LHCN-M2 (cell line): ENCODE measurements around the gene SENP6. TPM values are rescaled to one million over a fixed set of nuclear protein-coding genes. Genes with fewer than 3 reads are reported as not detected.
A peak's percentile ranks its signal among the peaks of the same experiment; 100 is the strongest.
"Not testable (repeated sequence)": the region's sequence is repeated elsewhere in the genome, so short reads cannot be mapped to it uniquely, and the experiment has no call there.

Experiments used
- DNase-seq: peaks from one replicate; pipeline ENCODE4 v3.0.0-alpha.2; 2012; ENCODE audit warnings: low read depth
- polyA plus RNA-seq: library from polyadenylated mRNA; unstranded; fragments of >200 nt; gene quantifications from one replicate; pipeline ENCODE4 v1.2.1, GENCODE V29; 2012; ENCODE audit warnings: missing spikeins
- total RNA-seq: library from RNA; depleted of rRNA; stranded (reverse); fragments of >200 nt; gene quantifications from 2 replicates; pipeline ENCODE4 v1.2.3, GENCODE V29; 2014; rRNA removed

The SENP6 gene, protein sequence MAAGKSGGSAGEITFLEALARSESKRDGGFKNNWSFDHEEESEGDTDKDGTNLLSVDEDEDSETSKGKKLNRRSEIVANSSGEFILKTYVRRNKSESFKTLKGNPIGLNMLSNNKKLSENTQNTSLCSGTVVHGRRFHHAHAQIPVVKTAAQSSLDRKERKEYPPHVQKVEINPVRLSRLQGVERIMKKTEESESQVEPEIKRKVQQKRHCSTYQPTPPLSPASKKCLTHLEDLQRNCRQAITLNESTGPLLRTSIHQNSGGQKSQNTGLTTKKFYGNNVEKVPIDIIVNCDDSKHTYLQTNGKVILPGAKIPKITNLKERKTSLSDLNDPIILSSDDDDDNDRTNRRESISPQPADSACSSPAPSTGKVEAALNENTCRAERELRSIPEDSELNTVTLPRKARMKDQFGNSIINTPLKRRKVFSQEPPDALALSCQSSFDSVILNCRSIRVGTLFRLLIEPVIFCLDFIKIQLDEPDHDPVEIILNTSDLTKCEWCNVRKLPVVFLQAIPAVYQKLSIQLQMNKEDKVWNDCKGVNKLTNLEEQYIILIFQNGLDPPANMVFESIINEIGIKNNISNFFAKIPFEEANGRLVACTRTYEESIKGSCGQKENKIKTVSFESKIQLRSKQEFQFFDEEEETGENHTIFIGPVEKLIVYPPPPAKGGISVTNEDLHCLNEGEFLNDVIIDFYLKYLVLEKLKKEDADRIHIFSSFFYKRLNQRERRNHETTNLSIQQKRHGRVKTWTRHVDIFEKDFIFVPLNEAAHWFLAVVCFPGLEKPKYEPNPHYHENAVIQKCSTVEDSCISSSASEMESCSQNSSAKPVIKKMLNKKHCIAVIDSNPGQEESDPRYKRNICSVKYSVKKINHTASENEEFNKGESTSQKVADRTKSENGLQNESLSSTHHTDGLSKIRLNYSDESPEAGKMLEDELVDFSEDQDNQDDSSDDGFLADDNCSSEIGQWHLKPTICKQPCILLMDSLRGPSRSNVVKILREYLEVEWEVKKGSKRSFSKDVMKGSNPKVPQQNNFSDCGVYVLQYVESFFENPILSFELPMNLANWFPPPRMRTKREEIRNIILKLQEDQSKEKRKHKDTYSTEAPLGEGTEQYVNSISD
- 42.7 and 53.2 TPM in 2 replicates for total RNA-seq
- polyA plus RNA-seq = 11.9 TPM

DNA sequence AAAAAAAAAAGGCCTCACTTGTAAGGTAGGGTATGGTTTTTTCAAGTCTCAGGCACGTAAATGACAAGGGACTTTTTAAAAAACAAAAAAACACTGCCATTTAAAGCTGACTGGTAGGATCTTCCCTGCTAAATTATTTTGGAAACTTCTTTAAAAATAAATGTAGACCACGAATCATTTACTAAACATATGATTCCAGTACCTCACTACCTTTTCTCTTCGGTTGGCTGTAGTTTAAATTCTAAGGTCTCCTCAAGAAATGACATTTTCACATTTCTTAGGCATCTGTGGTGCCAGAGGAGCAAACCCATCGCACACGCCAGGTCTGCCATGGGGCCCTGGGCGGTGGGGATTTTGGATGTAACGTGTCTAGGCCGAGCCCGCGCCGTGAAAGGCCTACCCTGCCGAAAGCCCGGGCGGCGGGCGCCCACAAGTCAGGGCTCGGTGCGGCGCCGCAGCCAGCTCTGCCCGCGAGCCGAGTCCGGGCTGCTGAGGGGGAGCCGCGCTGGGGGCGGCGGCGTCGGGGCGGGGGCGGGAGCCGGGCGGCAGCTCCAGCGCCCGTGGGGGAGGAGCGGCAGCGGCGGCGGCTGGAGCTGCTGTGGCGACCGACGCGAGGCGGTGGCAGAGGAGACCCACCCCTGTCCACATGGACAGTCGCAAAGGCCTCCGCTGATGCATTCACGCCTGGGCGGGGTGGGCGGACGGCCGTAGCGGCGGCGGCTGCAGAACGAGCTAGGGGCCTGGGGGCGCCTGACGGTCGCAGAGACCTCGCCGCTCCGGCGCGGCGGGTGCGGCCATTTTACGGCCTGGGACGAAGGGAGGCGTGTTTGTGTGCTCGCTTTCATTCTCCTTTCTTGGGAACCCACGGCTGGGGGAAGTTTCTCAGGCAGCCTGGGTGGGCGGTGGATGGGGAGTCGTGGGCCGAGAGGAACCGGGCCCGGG, at the start of gene SENP6:
Gene SENP6 (plus strand): TSS at position 577 of the 942 bp plus-strand sequence. CDS start 645 bp downstream, outside the sequence.
- peak; percentile 77 for DNase-seq

DNA sequence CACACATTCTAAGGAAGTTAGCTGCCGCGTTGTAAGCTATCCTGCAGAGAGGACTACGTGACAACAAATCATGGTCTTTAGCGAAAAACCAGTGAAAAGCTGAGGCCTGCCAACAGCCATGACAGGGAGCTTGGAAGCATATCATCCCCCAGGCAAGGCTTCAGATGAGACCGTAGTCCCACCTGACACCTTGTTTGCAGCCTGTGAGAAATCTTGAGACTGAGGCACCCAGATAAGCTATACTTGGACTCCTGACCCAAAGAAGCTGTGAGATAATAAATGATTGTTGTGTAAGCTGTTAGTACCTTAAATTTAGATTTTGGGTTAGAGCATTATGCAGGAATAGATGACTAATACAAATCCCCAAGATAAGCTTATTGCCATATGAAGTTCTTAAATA, 45.4 kb upstream of the SENP6 start:
- DNase-seq = no peak

DNA sequence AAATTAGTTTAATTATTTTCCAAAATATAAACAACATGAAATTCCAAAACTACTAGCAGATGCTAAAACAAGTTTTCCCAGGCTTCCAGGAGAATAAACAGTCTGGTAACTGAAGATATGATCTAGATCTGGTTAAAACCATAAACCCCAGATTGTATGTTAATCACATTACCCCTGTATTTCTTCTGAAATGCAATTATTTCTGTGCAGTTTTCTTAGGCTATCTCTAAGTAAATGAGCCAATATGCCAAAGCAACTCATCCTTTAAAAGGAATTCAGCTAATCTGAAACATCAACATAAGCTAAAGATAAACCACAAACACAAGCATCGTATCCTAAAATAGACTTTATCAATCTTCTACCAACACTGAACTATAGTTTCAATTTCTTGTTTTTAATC, 44.6 kb upstream of the SENP6 start:
- no peak for DNase-seq

DNA sequence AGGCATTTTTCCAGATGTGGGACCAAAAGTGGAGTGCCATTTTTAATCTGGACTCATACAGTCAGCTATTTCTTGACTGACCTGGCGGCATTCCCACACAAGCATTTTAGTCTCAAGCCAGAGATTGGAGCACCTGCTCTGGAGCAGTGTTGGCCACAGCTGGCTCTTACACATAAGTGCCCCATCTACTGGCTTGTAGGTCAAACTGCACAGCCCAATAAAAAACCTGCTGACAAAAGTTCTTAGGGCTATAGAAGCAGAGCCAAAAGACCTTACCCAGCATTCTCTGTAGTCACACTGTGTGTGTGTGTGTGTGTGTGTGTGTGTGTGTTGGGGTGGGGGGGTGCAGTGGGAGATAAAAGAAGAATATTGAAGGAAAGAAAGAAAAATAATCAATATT, 38.6 kb upstream of the SENP6 start:
- DNase-seq = peak; percentile 34

DNA sequence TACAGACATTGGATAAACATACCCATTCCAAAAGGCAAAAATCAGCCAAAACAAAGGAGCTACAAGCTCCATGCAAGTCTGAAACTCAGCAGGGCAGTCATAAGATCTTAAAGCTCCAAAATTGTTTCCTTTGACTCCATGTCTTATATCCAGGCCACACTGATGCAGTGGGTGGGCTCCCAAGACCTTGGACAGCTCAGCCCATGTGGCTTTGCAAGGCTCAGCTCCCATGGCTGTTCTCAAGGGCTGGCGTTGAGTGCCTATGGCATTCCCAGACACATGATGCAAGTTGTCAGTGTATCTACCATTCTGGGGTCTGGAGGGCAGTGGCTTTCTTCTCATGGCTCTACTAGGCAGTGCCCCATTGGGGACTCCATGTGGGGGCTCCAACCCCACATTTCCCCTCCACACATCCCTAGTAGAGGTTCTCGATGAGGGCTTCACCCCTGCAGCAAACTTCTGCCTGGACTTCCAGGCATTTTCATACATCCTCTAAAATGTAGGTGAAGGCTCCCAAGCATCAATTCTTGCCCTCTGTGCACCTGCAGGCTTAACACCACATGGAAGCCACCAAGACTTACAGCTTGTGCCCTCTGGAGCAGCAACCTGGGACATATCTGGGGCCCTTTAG, 35.4 kb upstream of the SENP6 start:
- no peak for DNase-seq

DNA sequence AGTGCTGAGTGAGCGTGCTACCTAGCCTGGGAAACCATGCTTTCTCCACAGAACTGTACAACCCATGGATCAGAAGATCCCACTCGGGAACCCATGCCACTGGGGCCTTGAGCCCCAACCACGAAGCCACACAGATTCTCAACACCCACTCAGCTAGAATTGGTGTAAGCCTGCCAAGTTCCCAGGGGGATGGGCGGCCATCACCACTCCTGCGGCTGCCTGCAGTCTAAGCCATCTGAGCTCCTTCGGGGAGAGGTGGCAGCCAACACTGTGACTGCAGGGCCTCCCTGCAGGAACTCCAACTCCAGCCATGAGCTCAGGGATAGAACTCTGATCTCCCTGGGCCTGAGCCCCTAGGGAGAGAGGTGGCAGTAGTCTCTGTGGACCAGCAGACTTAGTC, 33.6 kb upstream of the SENP6 start:
- DNase-seq = no peak

DNA sequence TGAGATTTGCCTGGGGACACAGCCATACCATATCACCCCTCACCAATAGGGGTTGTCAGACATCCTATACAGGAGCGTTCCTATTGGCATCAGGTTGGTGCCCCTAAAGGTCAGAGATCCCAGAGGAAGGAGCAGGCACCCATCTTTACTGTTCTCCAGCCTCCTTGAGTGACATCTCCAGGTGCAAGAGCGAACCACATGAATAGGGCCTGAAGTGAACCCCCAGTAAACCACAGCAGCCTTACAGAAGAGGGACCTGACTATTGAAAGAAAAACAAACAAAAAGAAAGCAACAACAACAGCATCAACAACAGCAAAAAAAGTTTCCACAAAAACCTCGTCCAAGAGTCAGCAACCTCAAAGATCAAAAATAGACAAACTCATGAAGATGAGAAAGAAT, 32.7 kb upstream of the SENP6 start:
- DNase-seq = no peak

DNA sequence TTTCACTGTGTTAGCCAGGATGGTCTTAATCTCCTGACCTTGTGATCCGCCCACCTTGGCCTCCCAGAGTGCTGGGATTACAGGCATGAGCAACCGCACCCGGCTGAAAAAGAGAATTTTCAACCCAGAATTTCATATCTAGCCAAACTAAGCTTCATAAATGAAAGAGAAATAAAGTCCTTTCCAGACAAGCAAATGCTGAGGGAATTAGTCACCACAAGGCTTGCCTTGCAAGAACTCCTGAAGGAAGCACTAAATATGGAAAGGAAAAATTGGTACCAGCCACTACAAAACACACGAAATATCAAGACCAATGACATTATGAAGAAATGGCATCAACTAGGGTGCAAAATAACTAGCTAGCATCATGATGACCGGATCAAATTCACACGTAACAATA, 31.0 kb upstream of the SENP6 start:
- peak; percentile 6 for DNase-seq

DNA sequence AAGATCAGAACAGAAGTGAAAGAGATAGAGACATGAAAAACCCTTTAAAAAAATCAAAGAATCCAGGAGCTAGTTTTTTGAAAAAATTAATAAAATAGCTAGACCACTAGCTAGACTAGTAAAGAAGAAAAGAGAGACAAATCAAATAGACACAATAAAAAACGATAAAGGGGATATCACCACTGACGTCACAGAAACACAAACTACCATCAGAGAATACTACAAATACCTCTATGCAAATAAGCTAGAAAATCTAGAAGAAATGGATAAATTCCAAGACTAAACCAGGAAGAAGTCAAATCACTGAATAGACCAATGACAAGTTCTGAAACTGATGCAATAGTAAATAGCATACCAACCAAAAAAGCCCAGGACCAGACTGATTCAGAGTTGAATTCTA, 29.6 kb upstream of the SENP6 start:
- DNase-seq = no peak

DNA sequence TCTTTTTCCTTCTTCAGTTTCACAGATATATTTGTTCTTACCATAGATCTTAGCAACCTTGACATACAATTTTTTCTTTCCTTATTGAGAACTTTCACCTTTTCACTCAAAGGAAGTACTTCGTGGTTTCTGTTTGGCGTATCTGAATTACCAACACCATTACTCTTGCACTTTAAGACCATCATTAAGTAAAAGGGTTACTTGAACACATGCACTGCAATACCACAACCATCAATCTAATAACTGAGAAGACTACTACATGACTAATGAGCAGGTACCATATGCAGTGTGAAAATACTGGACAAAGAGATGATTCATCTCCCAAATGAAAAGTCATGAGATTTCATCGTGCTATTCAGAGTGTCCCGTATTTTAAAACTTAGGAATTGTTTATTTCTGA, 21.7 kb upstream of the SENP6 start:
- peak; percentile 11 for DNase-seq

DNA sequence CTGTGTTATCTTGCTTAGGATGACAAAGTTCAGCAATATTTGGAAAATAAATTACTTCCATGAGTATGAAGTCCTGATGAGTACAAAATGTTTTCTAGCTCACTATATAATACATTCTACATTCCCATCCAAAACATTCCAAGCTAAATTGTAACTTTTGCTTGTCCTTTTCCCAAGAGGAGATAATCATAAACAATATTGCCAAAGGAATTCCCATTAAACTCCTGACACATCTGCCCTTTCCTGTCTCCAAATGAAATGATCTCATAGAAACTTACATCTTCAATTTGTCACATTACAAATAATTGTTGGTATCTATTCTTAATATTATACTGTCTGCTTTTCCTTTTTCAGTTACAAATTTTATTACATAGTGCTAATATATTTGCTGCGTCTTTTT, 20.4 kb upstream of the SENP6 start:
- no peak for DNase-seq

DNA sequence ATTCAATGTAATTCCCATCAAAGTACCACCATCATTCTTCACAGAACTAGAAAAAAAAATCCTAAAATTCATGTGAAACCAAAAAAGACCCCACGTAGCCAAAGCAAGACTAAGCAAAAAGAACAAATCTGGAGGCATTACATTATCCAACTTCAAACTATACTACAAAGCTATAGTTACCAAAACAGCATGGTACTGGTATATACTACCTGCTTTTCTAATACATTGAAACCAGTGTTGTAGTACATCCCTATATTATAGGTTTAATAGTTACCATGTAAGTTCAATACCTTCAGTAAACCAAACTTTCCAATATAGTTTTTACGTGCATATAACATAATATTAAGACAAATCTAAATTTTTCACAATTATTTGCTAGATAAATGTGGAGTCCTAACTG, 17.1 kb upstream of the SENP6 start:
- not testable (repeated sequence) for DNase-seq

DNA sequence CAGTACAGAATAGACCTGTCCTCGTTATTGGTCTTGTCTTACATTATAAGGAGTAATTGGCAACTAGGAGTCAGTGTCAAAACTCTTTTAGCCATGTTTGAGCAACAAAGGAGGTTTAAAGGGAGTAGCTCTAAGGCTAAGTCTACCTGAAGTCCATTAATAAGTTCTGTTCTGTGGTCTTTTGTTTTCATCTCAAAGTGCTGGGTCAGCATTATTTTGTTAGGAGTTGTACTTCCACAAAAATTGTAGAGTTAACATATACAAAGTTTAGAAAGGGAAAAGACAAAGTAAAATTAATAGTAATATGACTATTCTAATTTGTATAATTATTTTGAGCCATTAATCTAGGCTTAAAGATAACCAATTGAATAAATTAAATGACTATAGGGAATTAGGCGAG, 12.7 kb upstream of the SENP6 start:
- DNase-seq = no peak

DNA sequence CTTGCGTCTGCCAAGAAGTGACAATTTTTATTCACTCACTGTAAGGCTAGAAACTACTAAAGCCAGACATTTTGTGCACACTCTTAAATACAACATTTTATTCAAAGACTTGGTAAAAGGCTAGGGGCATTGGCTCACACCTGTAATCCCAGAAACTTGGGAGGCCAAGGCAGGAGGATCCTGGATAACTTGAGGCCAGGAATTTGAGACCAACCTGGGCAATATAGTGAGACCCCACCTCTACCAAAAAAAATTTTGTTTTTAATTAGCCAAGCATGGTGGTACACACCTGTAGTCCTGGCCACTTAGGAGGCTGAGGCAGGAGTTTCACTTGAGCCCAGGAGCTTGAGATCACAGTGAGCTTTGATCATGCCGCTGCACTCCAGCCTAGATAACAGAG, 11.3 kb upstream of the SENP6 start:
- DNase-seq = no peak

DNA sequence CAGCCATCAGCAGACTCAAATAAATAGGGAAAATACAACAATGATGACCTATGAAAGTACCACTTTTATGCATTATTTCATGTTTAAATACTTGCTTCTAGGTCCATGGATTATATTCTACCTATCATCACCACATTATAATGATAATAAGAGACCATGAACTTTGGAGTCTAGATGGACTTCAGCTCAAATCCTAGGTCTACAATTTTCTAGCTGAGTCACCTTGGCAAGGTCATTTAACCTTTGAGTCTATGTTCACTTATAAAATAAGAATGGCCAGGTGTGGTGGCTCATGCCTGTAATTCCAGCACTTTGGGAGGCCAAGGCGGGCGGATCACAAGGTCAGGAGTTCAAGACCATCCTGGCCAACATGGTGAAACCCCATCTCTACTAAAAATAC, 5.3 kb upstream of the SENP6 start:
- not testable (repeated sequence) for DNase-seq

DNA sequence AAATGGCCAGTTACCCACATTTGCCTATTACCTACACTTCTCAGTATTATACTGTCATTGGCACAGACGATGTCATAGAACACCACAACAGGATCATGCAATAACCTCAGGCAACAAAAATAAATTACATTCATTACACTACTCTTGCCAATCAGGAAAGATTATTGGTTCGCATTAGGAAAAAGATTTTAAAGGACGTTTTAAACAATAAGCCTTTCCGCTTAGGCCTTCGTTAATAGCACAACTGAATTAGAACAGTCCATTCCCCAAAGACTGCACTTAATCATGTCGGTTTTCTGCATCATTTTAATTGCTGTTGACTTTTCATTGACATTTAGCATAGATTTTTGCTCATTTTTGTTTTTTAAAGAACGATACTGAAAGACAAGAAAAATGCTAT, 912 bp upstream of the SENP6 start:
- peak; percentile 12 for DNase-seq

DNA sequence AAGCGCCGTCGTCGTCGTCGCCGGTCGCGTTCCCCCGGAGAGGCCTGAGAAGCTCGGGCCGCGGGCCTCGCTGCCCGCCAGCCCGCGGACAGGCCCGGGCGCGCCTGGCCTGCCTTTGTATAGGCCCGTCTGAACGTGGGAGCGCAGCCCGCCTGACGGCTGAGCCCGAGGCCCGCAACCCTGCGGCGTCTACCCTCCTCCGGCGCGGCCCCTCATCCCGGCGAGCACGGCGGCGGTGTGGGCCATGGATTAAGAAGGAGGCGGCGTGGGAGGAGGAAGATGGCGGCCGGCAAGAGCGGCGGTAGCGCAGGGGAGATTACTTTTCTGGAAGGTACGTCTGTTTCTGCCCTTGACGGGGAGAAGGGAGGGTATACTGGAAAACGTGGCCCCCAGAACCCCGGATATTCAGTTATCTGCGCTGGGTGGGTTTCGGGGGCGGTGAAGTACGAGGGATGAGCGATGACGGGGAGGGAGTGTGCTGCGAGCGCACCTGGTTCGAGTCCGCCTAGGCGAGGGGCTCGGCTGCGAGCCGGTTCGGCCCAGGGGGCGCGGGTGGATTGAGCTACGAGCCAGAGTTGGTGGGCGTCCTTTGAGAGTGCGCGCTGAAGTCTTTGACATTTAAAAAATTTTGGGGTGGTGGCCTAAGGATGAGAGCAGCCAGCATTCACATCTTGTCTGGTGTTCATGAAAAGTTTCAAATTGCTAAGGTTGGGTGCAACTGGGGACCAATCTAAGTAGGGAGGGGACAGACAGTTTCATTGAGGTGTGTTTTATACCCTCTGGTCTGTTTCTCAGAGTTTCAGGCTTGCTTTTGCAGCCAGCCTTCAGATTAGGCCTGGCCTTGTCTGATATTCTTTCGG, 796 bp downstream of the SENP6 start:
- DNase-seq = peak; percentile 50

DNA sequence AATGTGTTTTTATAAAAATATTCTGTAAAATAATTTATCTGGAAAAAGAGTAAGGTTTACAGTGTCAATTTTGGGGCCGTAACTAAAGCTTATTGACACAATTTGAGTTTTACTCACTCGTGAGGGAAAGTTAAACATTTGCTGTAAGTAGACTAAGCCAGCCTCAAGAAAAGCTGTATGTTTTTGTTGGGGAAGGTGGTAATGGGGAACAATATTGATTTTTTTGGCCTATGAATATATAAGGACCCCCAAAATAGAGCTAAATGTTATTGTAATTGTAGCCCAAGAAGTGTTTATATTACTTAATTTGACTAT, 1.4 kb downstream of the SENP6 start:
- peak; percentile 1 for DNase-seq

DNA sequence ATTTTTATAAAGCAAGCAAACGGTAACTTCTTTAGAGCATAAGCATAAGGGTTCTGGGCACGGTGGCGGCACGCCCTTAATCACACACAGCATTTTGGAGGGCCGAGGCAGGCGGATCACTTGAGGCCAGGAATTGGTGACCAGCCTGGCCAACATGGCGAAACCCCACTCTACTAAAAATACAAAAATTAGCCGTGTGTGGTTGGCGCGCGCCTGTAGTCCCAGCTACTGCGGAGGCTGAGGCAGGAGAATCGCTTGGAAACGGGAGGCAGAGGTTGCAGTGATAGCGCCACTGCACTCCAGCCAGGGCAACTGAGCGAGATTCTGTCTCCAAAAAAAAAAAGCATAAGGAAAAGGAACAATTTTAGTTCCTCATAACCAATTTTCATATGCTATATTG, 2.6 kb downstream of the SENP6 start:
- DNase-seq = no peak

DNA sequence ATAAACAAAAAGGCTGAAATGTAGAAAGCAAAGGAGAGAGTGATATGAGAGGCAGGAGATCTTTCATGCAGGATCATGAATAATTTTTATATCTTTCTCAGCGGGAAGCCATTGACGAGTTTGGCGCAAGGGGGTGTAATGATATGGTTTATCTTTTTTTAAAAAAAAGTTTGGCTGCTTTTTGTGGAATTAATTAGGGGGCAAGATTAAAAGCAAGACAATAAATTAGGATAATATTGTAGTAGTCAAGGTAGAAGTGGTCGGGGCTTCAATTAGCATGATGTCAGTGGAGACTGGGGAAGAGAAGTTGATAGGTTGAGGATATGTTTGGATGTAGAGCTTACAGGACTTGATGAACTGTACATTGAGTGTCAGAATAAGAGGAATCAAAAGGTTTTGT, 4.0 kb downstream of the SENP6 start:
- DNase-seq = no peak
